Activated naive CD4-positive, alpha-beta T cell treated with anti-CD3 and anti-CD28 coated beads for 36 hours (primary cell): ENCODE data around the gene KIAA1328. TPM values are rescaled to one million over a fixed set of nuclear protein-coding genes. Genes with fewer than 3 reads are reported as not detected.

ENCODE experiments used
- CTCF ChIA-PET: fragments of 350-600 bp; sonication (Branson Sonifier 250); formaldehyde crosslinking; loops from one replicate; lab custom pipeline; 2021; ENCODE audit warnings: antibody characterized with exemption; lab: Charles Lee
- DNase-seq: peaks from one replicate; pipeline ENCODE4 v3.0.0-alpha.2; 2020
- H3K27ac Mint-ChIP-seq: one replicate; pipeline ENCODE4 v1.8.0; 2021; ENCODE audit warnings: mild to moderate bottlenecking, mixed read lengths
- H3K27me3 Mint-ChIP-seq: one replicate; pipeline ENCODE4 v1.8.0; 2021; ENCODE audit warnings: low read depth, mixed read lengths
- H3K36me3 Mint-ChIP-seq: one replicate; pipeline ENCODE4 v1.8.0; 2021; ENCODE audit warnings: low read depth, mixed read lengths
- H3K4me1 Mint-ChIP-seq: one replicate; pipeline ENCODE4 v1.8.0; 2021; ENCODE audit warnings: low read depth, mixed read lengths
- H3K4me3 Mint-ChIP-seq: one replicate; pipeline ENCODE4 v1.8.0; 2021; ENCODE audit warnings: mild to moderate bottlenecking, moderate library complexity, mixed read lengths
- H3K9me3 Mint-ChIP-seq: one replicate; pipeline ENCODE4 v1.8.0; 2021; ENCODE audit warnings: mixed read lengths
- intact Hi-C: fragments of 100-400 bp; cut with micrococcal nuclease; formaldehyde crosslinking; loops from one replicate; pipeline ENCODE4 v1.15.1; 2023
- total RNA-seq, 2 experiments: library from RNA; stranded (reverse); gene quantifications; one replicate each; pipeline ENCODE4 v1.2.3, GENCODE V29; 2021

The KIAA1328 gene
- total RNA-seq, 2 experiments from 2014 or later = 7.2 to 7.8 TPM

DNA sequence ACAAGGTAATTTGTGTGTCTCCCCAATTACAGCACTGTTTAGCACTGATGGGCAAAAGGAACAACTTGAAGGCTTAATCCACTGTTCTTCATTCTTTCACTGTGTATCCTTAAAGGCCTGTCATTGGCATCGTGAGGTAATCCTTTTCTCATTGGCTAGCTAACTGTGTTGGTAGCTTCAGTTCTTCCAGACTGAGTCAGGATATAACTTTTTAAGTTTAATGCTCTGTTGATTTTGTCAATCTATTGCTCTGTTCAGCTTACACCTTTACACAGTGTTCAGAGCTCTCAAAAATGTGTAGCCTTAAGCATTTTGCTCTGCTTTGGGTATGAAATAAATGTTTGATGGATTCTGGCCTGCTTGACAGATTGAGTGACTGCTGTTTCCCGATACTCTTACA is 148.2 kb downstream of the KIAA1328 start:
- intact Hi-C loops = no loop called here
- H3K27me3 Mint-ChIP-seq = no peaks in the 10 kb centered on the region
- H3K4me1 Mint-ChIP-seq = no peaks in the 10 kb centered on the region
- peaks cover 13% of the 10 kb centered on the region for H3K9me3 Mint-ChIP-seq
- peaks cover 32% of the 10 kb centered on the region for H3K36me3 Mint-ChIP-seq
- H3K4me3 Mint-ChIP-seq = no peak overlapping the region
- CTCF ChIA-PET = no interaction called here
- no peak overlapping the region for H3K27ac Mint-ChIP-seq
- DNase-seq = no peak

- peaks cover 48% of the 10 kb centered on the region for H3K36me3 Mint-ChIP-seq
- CTCF ChIA-PET = interaction anchor here (0.5 kb wide), 1 partner anchor 91 kb away, joined by 3 read pairs; no protein-coding TSS in a partner anchor
- H3K4me3 Mint-ChIP-seq = no peak overlapping the region
- no peak overlapping the region for H3K27ac Mint-ChIP-seq
- no peaks in the 10 kb centered on the region for H3K27me3 Mint-ChIP-seq
- H3K4me1 Mint-ChIP-seq = peaks cover 2% of the 10 kb centered on the region
- no peak for DNase-seq
- H3K9me3 Mint-ChIP-seq = peaks cover 20% of the 10 kb centered on the region
- intact Hi-C loops = no loop called here
These were observed 164.1 kb downstream of the KIAA1328 start for GRCh38 chr18:36993068-36993467.

- H3K27ac Mint-ChIP-seq = no peak overlapping the region
- intact Hi-C loops = loop anchor here (5.0 kb wide), 2 partner anchors 51 to 1389 kb away; no protein-coding TSS in a partner anchor
- no peak for DNase-seq
- peaks cover 31% of the 10 kb centered on the region for H3K36me3 Mint-ChIP-seq
- H3K9me3 Mint-ChIP-seq = peaks cover 20% of the 10 kb centered on the region
- no peak overlapping the region for H3K4me3 Mint-ChIP-seq
- CTCF ChIA-PET = interaction anchor here (0.7 kb wide), 1 partner anchor 1970 kb away, joined by 3 read pairs; no protein-coding TSS in a partner anchor
- H3K27me3 Mint-ChIP-seq = no peaks in the 10 kb centered on the region
- peaks cover 2% of the 10 kb centered on the region for H3K4me1 Mint-ChIP-seq
These were observed 177.8 kb downstream of the KIAA1328 start for GRCh38 chr18:37006742-37007141.

- Mint-ChIP-seq H3K4me1 (no peaks in the 10 kb centered on the region), H3K27ac (no peak overlapping the region), H3K4me3 (no peak overlapping the region), H3K36me3 (peaks cover 35% of the 10 kb centered on the region), H3K9me3 (peaks cover 42% of the 10 kb centered on the region), H3K27me3 (no peaks in the 10 kb centered on the region)
- intact Hi-C loops = no loop called here
- CTCF ChIA-PET = no interaction called here
- no peak for DNase-seq
These were observed 183.5 kb downstream of the KIAA1328 start for GRCh38 chr18:37012452-37012851.

DNA sequence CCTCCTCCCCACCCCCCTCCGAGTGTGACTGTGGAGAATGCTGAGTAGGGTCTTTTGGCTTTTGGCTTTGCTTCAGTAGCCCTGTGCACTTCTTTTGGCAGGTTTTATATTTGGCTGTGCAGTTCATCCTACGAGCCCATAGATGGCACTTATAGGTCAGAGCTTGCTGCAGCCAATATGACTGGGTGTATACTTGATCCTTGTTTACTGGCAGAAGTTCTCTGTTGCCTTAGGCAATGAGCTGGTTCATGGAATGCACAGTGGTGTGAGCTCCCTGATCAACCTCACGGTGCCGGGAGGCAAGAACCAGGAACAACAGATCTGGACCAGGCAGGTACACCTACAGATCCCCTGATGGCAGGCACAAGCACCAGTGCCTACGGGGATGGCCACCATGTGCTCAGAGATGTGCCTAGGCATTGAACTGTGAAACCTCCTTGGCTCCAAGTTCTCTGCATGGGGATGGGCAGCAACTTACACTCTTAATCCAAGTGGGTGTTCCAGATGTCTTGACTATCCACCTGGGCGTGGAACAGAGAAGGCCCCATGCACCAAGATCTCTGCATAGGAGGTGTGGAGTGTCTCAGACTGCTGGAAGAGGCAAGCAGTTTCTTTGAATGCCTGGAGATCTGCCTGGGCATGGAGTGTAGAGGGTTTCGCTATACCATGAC is 190.4 kb downstream of the KIAA1328 start:
- H3K27ac Mint-ChIP-seq = no peak overlapping the region
- H3K9me3 Mint-ChIP-seq = peaks cover 46% of the 10 kb centered on the region
- no peaks in the 10 kb centered on the region for H3K4me1 Mint-ChIP-seq
- no peak overlapping the region for H3K4me3 Mint-ChIP-seq
- CTCF ChIA-PET = no interaction called here
- H3K27me3 Mint-ChIP-seq = no peaks in the 10 kb centered on the region
- no peak for DNase-seq
- peaks cover 56% of the 10 kb centered on the region for H3K36me3 Mint-ChIP-seq
- intact Hi-C loops = no loop called here

DNA sequence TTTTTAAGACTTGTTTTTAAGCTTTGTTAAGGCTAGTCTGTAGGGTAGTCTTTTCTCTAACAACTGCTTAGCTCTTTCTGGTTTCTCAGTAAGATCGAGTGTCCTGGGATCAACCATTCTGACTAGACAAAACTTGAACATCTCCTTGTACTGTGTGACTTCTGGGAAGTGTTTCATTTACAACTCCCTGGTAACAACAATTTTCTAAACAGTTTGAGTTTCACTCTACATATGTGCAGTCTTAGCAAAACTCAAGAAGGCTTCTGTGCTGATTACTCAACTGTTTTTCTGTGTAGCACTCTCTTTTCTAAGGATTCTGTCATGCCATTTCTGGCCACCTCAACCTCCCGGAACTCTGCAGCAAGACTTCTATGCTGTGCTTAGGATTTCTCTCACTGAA is 204.5 kb downstream of the KIAA1328 start:
- no peak overlapping the region for H3K27ac Mint-ChIP-seq
- H3K4me3 Mint-ChIP-seq = no peak overlapping the region
- no peaks in the 10 kb centered on the region for H3K27me3 Mint-ChIP-seq
- DNase-seq = no peak
- intact Hi-C loops = no loop called here
- H3K4me1 Mint-ChIP-seq = no peaks in the 10 kb centered on the region
- H3K9me3 Mint-ChIP-seq = peaks cover 23% of the 10 kb centered on the region
- CTCF ChIA-PET = no interaction called here
- H3K36me3 Mint-ChIP-seq = peaks cover 45% of the 10 kb centered on the region

DNA sequence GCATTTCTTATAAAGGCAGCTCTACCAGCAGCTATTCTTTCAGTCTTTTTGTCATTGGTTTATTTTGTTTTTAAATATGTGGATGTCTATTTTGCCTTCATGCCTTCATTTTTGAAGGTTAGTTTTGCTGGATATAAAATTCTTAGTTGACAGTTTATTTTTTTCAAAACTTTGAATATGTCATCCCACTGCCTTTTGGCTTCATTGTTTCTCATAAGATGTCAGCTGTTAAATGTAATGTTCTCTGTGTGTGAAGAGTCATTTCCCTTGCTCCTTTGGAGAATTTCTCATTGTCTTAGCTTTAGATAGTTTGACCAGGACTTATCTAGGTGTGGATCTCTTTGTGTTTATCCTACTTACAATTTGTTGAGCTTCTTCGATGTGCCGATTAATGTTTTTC is 213.5 kb downstream of the KIAA1328 start:
- no peak overlapping the region for H3K27ac Mint-ChIP-seq

GRCh38 chr18:37055137-37055802 is 226.3 kb downstream of the KIAA1328 start:
- H3K4me3 Mint-ChIP-seq = no peak overlapping the region

More for the DNA sequence above, 213.5 kb downstream of the KIAA1328 start:
- no peak for DNase-seq
- H3K27me3 Mint-ChIP-seq = no peaks in the 10 kb centered on the region
- peaks cover 36% of the 10 kb centered on the region for H3K36me3 Mint-ChIP-seq
- no peaks in the 10 kb centered on the region for H3K4me1 Mint-ChIP-seq
- CTCF ChIA-PET = no interaction called here
- no peak overlapping the region for H3K4me3 Mint-ChIP-seq
- intact Hi-C loops = no loop called here
- H3K9me3 Mint-ChIP-seq = peaks cover 25% of the 10 kb centered on the region

DNA sequence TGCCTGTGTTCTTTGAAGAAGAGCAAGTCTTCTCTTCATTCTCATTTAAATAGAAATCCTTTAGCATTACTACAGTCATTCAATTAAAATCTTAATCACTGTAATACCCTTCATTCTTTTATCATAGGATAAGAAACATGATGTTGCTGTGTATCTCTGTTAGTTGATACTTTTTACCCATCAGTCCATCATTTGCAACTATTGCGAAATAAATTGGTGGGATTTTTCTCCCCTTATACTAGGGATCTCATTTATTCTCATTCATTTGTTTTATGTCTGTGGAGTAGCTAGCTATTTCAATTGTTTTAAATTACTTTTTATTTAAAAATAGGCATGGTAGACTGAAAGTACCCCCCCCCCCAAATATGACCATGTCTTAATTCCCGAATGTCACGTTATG is 235.3 kb downstream of the KIAA1328 start:
- peaks cover 27% of the 10 kb centered on the region for H3K36me3 Mint-ChIP-seq
- intact Hi-C loops = no loop called here
- H3K27me3 Mint-ChIP-seq = no peaks in the 10 kb centered on the region
- H3K27ac Mint-ChIP-seq = no peak overlapping the region
- no peaks in the 10 kb centered on the region for H3K4me1 Mint-ChIP-seq
- DNase-seq = no peak
- CTCF ChIA-PET = no interaction called here
- peaks cover 12% of the 10 kb centered on the region for H3K9me3 Mint-ChIP-seq
- H3K4me3 Mint-ChIP-seq = no peak overlapping the region

More at GRCh38 chr18:37055137-37055802, 226.3 kb downstream of the KIAA1328 start:
- intact Hi-C loops = loop anchor here (5.0 kb wide), 1 partner anchor 48 kb away; no protein-coding TSS in a partner anchor
- peaks cover 23% of the 10 kb centered on the region for H3K36me3 Mint-ChIP-seq
- DNase-seq = no peak
- peaks cover 29% of the 10 kb centered on the region for H3K9me3 Mint-ChIP-seq
- CTCF ChIA-PET = no interaction called here
- H3K27me3 Mint-ChIP-seq = no peaks in the 10 kb centered on the region
- H3K4me1 Mint-ChIP-seq = no peaks in the 10 kb centered on the region
- H3K27ac Mint-ChIP-seq = no peak overlapping the region

GRCh38 chr18:37065254-37065653 is 236.3 kb downstream of the KIAA1328 start:
- Mint-ChIP-seq H3K27ac (no peak overlapping the region), H3K4me3 (no peak overlapping the region), H3K4me1 (no peaks in the 10 kb centered on the region), H3K36me3 (peaks cover 30% of the 10 kb centered on the region), H3K27me3 (no peaks in the 10 kb centered on the region), H3K9me3 (peaks cover 9% of the 10 kb centered on the region)
- CTCF ChIA-PET = interaction anchor here (0.5 kb wide), 1 partner anchor 121 kb away, joined by 7 read pairs; no protein-coding TSS in a partner anchor
- DNase-seq = no peak
- intact Hi-C loops = no loop called here

GRCh38 chr18:37084912-37085311 is 256.0 kb downstream of the KIAA1328 start:
- Mint-ChIP-seq H3K4me3 (no peak overlapping the region), H3K9me3 (peaks cover 5% of the 10 kb centered on the region), H3K36me3 (peaks cover 34% of the 10 kb centered on the region), H3K27ac (no peak overlapping the region), H3K27me3 (no peaks in the 10 kb centered on the region), H3K4me1 (no peaks in the 10 kb centered on the region)
- intact Hi-C loops = no loop called here
- no peak for DNase-seq
- CTCF ChIA-PET = no interaction called here

DNA sequence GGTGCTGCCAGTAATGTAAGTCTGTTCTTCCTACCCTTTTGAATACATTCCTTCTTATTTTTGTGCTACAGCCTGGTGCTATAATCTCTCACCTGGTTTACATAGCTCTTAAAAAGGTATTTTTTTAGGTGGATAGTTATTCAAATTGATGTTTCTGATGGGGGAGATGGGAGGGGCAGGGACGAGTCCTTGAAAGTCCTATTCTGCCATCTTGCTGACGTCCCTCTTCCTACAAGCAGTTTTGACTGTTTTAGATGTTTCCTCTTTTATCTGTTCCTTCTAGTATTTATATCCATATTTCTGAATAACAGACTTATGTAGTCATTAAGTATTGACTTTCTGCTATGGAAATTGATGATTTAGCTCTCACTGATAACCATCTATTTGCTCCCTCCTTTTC is 256.4 kb downstream of the KIAA1328 start:
- H3K4me1 Mint-ChIP-seq = no peaks in the 10 kb centered on the region
- no peak for DNase-seq
- no peak overlapping the region for H3K27ac Mint-ChIP-seq
- intact Hi-C loops = no loop called here
- no peak overlapping the region for H3K4me3 Mint-ChIP-seq
- CTCF ChIA-PET = no interaction called here
- no peaks in the 10 kb centered on the region for H3K27me3 Mint-ChIP-seq
- H3K36me3 Mint-ChIP-seq = peaks cover 34% of the 10 kb centered on the region
- peaks cover 4% of the 10 kb centered on the region for H3K9me3 Mint-ChIP-seq
